GM19395 (cell line): ENCODE results near the gene GTF2B.
"Not testable (repeated sequence)": the region's sequence is repeated elsewhere in the genome, so short reads cannot be mapped to it uniquely, and the experiment has no call there.

ENCODE experiments used
- ATAC-seq: cut with Tn5 transposase; IDR thresholded peaks from one replicate; pipeline ENCODE4 v1.9.1; 2021; ENCODE audit warnings: mild to moderate bottlenecking, moderate library complexity; ENCODE audit not compliant: unreplicated experiment

The GTF2B gene

GRCh38 chr1:88891318-88891950, at the start of gene GTF2B:
TSS of gene GTF2B (minus strand) at chr1:88891567. CDS start at chr1:88891499, 68 bp downstream.
- peak; percentile 91 for ATAC-seq

GRCh38 chr1:88938528-88938927, 47.2 kb upstream of the GTF2B start:
- not testable (repeated sequence) for ATAC-seq

DNA sequence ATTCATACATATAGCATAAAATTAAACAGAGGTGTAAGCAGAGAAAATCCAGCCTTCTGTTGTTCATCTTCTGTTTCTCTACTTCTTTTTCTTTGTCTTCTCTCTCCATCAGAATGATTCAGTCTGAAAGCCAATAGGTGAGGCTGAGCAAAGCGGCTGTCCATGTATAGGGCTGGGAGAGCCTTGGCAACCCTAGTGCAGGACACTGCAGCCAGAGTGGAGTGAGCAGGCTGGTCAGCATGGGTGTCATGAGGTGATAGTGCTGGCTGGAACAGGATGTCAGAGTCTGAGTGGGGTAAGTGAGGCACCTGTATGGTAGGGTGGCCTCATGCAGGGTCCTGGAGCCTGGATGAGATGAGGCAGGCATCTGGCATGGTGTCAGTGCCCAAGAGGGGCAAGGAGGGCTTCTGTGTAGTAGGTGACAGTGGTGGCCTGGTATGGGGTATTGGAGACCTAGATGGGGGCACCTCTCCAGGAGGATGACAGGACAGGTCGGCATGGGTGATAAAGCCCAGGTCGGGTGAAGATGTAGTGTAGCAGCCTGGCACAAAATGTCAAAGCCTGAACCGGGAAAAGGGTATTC, 45.5 kb upstream of the GTF2B start:
- ATAC-seq: no peak

- no peak for ATAC-seq
These were observed 44.8 kb upstream of the GTF2B start for GRCh38 chr1:88936223-88936523.

DNA sequence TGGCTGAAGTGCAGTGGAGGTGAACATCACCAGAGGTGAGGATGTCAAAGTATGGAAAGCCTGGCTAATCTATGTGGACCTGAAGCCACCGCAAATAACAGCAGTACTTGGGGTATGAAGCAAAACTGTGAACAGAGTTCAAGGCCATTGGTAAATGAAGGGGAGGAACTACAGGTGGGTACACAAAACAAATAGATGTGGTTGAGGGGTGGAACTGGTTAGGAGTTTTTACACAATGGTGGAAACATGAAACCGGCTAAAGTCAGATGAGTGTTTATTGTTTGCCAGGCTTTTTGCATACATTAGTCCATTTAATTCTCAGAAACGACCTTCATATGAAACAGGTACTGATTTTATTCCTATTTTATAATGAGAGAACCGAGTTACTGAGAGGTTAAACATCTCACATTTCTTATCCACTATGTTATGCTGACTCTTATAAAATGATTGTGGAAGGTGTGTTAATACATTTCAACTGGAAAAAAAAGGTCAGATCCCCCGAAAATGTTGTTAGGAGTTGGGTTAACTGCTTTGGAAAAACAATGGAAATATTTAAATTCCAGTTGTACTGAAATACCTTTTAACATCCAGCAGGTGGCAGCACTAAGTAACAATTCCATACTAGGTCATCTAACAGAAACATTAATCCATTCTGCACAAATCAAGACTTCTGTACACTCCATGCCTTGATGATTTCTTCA, 44.3 kb upstream of the GTF2B start:
- ATAC-seq: peak; percentile 67

DNA sequence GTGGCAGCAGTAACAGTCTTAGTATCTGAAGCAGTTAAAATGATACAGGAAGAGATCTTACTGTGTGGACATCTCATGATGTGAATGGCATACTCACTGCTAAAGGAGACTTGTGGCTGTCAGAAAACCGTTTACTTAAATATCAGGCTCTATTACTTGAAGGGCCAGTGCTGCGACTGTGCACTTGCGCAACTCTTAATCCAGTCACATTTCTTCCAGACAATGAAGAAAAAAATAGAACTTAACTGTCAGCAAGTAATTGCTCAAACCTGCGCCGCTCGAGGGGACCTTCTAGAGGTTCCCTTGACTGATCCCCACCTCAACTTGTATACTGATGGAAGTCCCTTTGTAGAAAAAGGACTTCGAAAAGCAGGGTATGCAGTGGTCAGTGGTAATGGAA, 38.8 kb upstream of the GTF2B start:
- ATAC-seq: not testable (repeated sequence)

DNA sequence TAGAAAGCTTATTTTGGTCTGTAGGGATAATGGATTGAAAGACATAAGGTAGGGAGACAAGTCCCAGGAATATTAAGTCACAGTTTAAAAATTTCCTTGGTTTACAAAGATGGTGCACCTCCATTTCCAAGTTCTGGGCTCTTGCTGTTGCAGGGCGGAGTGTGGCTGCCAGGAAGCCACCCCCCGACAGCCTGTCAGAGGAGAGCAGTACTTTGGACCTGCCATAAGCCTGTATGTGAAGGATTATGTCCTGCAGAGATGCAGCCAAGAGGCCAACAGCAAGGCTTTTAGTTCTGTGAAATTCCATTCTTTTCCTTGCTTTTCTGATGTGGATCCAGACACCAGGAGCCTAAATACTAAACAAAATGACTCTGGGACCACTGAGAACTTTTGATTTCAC, 31.9 kb upstream of the GTF2B start:
- no peak for ATAC-seq

DNA sequence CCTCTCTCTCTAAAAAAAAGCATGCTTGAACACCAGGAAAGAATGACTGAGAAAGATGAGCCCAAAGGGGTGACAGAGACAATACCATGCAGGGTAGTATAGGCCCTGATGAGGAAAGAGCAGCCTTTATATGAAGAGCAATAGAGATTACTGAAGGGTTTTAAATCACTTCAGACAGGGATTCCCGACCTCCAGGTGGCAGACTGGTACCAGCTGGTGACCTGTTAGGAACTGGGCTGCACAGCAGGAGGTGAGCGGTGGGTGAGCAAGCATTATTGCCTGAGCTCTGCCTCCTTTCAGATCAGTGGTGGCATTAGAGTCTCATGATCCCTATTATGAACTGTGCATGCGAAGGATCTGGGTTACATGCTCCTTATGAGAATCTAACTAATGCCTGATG, 30.8 kb upstream of the GTF2B start:
- ATAC-seq: no peak

- no peak for ATAC-seq
These were observed 29.5 kb upstream of the GTF2B start for GRCh38 chr1:88920845-88921244.

DNA sequence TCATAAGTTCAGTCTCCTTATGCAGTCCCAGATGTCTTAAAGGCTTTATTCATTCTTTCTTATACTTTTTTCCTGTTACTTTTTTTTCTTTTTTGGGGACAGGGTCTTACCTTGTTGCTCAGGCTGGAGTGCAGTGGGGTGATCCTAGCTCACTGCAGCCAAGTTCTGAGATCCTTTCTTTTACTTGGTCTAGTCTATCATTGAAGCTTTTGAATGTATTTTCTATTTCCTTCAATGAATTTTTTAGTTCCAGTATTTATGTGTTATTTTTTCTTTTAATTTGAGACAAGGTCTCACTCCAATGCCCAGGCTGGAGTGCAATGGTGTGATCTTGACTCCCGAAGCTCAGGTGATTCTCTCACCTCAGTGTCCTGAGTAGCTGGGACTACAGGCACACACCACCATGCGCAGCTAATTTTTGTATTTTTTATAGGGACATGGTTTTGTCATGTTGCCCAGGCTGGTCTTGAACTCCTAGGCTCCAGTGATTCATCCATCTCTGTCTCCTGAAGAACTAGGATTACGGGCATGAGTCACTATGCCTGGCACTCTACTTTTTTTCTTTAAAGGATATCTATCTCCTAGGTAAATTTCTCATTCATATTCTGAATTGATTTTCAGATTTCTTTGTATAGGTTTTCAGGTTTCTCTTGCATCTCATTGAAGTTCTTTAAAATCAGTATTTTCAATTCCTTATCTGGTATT, 26.1 kb upstream of the GTF2B start:
- ATAC-seq: no peak

GRCh38 chr1:88916883-88917282, 25.5 kb upstream of the GTF2B start:
- no peak for ATAC-seq

DNA sequence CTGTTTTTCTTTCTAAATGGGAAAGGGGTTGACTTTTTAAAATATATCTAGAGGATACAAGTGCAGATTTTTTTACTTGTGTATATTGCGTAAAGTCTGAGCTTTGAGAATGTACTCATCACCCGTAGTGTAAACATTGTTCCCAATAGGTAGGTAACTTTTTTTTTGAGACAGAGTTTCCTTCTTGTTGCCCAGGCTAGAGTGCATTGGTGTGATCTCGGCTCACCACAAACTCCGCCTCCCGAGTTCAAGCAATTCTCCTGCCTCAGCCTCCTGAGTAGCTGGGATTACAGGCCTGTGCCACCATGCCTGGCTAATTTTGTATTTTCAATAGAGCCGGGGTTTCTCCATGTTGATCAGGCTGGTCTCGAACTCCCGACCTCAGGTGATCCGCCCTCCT, 20.4 kb upstream of the GTF2B start:
- ATAC-seq: not testable (repeated sequence)

GRCh38 chr1:88911161-88911560, 19.8 kb upstream of the GTF2B start:
- no peak for ATAC-seq

DNA sequence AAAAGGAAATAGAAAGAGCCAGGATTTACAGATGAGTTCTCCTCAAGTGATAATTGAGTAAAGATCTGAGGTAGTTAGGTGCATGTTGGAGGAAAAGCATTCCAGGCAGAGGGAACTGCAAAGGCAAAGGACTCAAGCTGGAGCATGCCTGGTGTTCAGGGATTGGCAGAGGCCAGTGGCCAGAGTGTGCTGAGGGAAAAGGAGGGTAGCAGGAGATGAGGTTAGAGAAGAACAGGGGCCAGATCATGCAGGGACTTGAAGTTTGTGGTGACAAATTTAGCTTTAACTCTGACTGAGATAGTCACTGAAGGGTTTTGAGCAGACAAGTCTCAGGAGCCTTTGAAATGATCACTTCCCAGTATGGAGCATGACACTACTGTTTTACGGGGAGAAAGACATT, 19.0 kb upstream of the GTF2B start:
- no peak for ATAC-seq

DNA sequence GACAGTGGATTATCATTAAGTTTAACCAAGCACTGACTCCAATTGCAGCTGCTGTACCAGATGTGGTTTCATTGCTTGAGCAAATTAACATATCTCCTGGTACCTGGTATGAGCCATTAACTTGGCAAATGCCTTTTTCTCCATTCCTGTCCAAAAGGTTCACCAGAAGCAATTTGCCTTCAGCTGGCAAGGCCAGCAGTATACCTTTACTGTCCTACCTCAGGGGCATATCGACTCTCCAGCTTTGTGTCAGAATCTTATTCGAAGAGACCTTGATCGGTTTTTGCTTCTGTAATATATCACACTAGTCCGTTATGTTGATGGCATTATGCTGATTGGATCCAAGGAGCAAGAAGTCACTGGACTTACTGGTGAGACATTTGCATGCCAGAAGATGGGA, 9.5 kb upstream of the GTF2B start:
- ATAC-seq: no peak

DNA sequence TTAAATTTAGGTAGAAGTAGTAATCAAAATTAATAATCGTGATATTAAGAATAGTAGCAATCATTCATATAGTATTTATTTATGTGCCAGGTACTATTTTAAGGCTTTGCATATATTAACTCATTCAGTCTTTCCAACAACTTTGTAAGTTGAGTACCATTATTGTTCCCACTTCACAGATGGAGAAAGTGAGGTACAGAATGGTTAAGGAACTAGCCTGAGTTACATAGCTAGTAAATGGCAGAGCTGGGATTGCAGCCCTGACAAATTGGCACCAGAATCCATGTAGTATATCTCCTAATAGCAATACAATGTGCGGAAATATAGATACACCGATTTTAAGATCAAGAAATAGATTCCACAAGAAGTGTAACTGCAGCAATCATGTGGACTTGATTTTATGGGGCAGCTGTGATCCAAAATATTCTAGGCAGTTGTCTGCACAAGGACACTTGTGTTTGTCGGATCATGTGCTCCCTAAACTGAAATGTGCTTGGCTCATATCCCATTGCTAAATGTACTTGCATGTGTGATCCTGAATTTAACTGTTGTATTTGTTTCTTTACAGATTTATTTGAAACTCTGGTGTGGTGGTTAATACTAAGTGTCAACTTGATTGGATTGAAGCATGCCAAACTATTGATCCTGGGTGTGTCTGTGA, 5.8 kb upstream of the GTF2B start:
- no peak for ATAC-seq

DNA sequence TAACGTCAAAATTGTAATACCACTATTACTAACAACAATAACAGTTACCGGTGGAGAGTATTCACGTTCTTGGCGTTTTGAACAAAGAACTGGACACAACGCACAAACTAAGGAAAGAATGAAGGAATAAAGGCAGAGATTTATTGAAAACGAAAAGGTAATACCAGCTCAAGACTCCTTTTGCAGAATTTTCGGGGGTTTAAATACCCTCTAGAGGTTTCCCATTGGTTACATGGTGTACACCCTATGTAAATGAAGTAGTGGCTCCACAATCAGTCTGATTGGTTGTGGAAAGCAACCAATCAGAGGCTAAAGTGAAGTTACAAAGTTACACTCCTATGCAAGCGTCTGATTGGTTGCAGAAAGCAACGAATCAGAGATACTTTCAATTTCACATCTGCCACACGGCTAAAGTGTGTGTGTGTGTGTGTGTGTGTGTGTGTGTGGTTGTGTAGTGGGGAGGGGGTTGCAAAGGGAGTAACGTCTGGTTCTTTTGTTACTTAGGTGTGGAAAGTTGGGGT, 1.1 kb upstream of the GTF2B start:
- ATAC-seq: no peak

- no peak for ATAC-seq
These were observed 579 bp upstream of the GTF2B start for GRCh38 chr1:88891951-88892340.

DNA sequence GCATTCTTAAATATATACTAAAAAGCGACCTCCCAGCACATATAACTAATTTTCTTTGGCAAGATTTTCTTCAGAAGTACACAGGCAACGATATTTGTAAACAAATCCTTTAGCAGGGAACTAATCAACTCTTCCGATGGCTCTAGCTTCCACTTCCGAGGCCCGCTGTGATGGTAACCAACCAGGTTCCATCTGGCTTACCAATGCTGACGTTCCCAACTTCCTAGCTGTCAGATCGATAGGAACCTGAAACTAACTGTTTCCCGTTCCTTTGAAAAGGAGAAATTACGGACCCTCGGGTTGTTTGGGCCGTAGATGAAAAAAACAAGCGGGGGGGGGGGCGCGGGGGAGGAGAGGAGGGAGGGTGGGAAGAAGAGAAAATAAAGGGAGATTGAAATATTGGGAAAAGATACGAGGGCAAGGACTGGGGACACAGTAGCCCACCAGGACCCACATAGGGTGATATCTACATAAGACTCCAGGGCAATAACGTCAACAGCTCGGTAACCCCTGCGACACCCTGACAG, 513 bp downstream of the GTF2B start:
- ATAC-seq: peak; percentile 18

DNA sequence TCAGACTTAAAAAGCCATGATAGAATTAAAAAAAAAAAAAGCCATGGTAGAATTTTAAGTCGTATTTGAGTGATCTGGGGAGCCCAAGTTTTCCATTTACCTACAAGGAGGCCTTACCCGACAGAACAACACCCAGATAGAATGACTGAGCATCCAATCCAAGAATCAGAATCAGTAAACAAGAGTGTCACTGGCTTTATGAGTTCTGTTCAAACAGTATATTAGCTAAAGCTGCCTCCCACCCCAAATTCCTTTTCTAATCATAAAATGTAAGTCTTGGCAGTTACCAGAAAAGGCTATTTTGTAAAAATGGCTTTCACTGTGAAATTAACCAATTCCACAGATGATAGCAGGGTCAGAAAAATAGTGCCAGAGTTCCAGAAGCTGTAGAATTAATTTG, 1.2 kb downstream of the GTF2B start:
- ATAC-seq: no peak

GRCh38 chr1:88888750-88889149, 2.6 kb downstream of the GTF2B start:
- ATAC-seq: no peak
